ENCODE results near the gene SCFD2.

SCFD2 gene

DNA sequence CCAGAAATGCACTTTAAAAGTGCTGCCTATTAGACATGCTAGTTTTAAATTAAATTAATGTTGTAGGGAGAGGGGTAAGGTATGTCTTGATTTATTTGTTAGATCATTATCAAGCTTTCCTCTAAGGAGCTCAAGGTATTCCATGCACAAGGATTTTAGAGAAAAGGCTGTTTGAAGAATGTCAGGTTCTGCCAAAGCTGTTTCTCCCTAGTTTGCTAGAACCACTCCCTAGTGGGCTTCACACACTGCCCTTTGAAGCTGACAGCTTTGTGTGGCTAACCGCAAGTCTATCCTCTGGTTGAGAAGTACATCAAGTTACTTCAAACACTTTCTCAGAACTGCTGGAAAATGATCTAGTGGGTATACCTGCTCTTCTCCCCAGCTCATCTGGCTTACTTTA lies 471.4 kb downstream of the SCFD2 start:
- DNase-seq (ENCODE audit: low read depth) = peak; percentile 78
- TF ChIP-seq, protein P1, sequence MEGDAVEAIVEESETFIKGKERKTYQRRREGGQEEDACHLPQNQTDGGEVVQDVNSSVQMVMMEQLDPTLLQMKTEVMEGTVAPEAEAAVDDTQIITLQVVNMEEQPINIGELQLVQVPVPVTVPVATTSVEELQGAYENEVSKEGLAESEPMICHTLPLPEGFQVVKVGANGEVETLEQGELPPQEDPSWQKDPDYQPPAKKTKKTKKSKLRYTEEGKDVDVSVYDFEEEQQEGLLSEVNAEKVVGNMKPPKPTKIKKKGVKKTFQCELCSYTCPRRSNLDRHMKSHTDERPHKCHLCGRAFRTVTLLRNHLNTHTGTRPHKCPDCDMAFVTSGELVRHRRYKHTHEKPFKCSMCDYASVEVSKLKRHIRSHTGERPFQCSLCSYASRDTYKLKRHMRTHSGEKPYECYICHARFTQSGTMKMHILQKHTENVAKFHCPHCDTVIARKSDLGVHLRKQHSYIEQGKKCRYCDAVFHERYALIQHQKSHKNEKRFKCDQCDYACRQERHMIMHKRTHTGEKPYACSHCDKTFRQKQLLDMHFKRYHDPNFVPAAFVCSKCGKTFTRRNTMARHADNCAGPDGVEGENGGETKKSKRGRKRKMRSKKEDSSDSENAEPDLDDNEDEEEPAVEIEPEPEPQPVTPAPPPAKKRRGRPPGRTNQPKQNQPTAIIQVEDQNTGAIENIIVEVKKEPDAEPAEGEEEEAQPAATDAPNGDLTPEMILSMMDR (conservative IDR thresholded peaks at IDR 0.05; ENCODE audit: low read length) = no peak
- no peak overlapping the region for H3K4me3 ChIP-seq (ENCODE audit: low read length)

DNA sequence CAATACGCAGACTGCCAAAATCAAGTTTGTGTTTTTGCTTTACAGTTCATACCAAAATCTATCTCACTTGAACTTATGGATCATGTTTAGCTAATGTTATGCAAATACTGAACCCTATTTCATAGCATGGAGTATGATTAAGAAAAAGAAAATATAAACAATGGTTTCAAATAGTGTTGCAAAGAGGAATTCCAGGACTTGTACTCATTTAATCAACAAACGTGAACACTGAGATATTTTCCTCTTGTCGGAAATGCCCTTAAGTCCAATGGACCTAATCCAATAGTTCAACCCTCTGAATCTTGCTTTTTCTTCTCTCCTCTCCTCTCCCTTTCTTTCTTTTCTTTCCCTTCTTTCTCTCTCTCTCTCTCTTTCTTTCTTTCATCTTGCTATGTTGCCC lies 473.0 kb downstream of the SCFD2 start:
- TF ChIP-seq, protein P1 (conservative IDR thresholded peaks at IDR 0.05; ENCODE audit: low read length) = no peak
- peak; percentile 63 for DNase-seq (ENCODE audit: low read depth)
- H3K4me3 ChIP-seq (ENCODE audit: low read length) = no peak overlapping the region

DNA sequence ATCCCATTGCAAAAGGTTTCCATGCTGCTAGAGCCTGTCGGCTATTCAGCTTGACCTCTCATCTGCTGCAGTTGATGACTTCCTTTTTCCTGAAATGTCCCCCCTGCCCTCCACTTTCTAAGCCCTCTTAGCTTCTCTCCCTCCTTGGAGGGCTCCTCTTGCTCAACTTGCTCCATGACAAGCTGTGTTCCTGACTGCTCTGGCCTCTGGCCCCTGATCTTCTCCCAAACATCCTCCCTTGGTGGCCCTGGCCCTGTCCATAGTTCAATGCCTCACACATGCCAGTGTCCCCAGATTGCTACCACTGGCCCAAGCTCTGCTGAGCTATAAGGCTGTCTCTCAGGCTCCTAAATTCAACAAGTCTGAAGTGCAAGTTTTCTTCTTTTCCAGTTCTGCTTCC lies 474.1 kb downstream of the SCFD2 start:
- H3K4me3 ChIP-seq (ENCODE audit: low read length) = no peak overlapping the region
- no peak for DNase-seq (ENCODE audit: low read depth)
- TF ChIP-seq, protein P1 (conservative IDR thresholded peaks at IDR 0.05; ENCODE audit: low read length) = no peak

DNA sequence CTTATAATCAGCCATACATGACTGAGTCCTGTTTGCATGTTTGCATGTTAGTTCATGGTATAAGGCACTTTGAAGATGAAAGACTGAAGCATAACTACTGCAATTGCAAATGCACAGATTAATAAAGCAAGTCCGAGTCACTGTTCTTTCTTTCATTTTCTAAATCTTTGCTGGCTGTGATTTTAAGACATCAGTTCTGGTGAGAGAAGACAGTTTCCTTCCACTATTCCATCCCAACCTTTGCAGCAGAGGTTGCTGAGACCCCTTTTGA lies 475.4 kb downstream of the SCFD2 start:
- no peak overlapping the region for H3K4me3 ChIP-seq (ENCODE audit: low read length)
- TF ChIP-seq, protein P1 (conservative IDR thresholded peaks at IDR 0.05; ENCODE audit: low read length) = no peak
- DNase-seq (ENCODE audit: low read depth) = no peak

DNA sequence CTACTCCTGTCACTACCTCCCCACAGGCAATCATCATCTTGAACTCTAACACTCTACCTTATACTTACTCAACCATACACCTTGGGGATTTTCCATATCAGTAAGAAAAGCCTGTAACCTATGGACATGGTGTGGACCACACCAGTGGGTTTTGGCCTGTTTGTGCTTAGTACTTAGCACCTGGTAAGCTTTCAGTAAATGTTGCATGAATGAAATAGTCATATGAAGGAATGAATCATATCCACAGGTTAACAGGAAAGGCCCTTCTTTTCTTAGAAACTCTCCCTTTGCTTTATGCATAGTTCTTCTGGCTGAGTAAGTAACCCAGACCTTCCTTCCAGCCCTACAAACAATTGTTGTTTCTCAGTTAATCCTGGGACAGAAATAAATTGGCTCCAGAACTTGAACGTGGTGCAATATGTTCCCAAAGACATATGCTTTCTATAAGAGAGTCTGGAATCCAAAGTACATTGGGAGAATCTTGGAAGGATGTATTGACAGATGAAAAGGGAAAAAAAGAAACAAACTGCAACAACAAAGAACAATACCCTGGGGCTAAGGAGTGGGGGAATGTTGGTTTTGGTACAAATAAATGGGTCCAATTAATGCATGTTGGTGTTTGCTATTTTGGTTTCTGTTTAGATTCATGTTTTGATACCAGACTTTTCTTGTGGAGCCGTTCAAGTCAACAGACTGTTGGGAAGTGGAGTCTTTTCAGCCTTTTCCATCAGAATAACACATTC lies 475.9 kb downstream of the SCFD2 start:
- DNase-seq (ENCODE audit: low read depth) = no peak
- TF ChIP-seq, protein P1 (conservative IDR thresholded peaks at IDR 0.05; ENCODE audit: low read length) = no peak

DNA sequence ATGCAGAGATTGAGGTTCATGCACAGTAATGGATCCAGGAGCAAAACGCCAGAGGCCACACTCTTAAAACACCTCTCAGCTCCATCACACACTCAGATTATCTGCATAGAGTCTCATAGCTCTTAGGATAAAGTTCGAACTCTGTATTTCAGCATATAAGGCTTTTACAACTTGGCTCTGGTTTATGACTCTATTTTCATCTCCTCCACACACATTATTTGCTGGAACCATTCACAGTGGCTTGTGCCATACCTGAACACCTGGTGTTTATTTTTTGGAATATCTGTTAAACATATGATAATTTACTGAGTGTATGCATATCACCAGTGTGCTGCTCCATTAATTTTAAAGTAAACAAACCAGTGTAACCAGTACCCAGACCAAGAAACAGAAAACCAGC lies 476.5 kb downstream of the SCFD2 start:
- TF ChIP-seq, protein P1 (conservative IDR thresholded peaks at IDR 0.05; ENCODE audit: low read length) = no peak
- H3K4me3 ChIP-seq (ENCODE audit: low read length) = no peak overlapping the region
- no peak for DNase-seq (ENCODE audit: low read depth)

More for the DNA sequence above, 475.9 kb downstream of the SCFD2 start:
- H3K4me3 ChIP-seq (ENCODE audit: low read length) = no peak overlapping the region

DNA sequence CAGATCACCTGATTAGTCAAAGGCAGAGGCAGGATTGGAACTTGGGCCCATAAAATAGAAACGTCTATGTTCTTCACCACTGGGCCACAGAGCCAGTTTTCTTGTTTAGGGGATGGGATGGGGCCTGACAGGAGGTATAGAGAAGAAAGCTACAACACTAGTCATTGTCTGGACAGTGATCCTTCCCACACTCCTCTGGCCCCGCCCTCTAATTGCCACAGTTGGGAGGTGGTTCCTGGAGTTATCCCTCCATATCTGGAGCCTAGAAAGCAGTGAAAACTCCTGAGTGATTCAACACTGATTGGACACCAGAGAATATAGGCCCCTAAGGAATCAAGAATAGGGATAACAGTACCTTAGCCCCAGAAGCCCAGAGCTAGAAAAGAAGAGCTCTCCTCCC lies 480.9 kb downstream of the SCFD2 start:
- TF ChIP-seq, protein P1 (conservative IDR thresholded peaks at IDR 0.05; ENCODE audit: low read length) = no peak

More for the DNA sequence above, 480.9 kb downstream of the SCFD2 start:
- DNase-seq (ENCODE audit: low read depth) = no peak
- H3K4me3 ChIP-seq (ENCODE audit: low read length) = no peak overlapping the region

Measured in AG10803 (cell line).